HCT116 (cell line): ENCODE measurements around the gene CACNG6. TPM values are rescaled to one million over a fixed set of nuclear protein-coding genes. Genes with fewer than 3 reads are reported as not detected.

Source experiments
- ATAC-seq: fragments of 200-7000 bp; cut with Tn5 transposase; 2 replicates; pipeline ENCODE4 v1.9.1; 2020; ENCODE audit warnings: mild to moderate bottlenecking, moderate library complexity
- BruUV-seq: library from RNA; stranded (reverse); fragments of 400-500 nt; replicated peaks from 2 replicates; lab custom pipeline; 2021; lab: Mats Ljungman, UMichigan
- CTCF ChIA-PET: fragments of 300-600 bp; sonication (Branson Sonifier 250); formaldehyde crosslinking; loops from one replicate; lab custom pipeline; 2021; ENCODE audit warnings: antibody characterized with exemption; lab: Charles Lee
- POLR2A ChIA-PET: fragments of 300-600, 350-600 bp; sonication (Branson Sonifier 250); formaldehyde crosslinking; loops from one replicate; lab custom pipeline; 2021; ENCODE audit warnings: antibody characterized with exemption; lab: Charles Lee
- RAD21 ChIA-PET, 2 experiments: fragments of 300-600 bp; sonication (Branson Sonifier 250); formaldehyde crosslinking; loops; one replicate each; lab custom pipeline; 2023; ENCODE audit warnings: low total read pairs in 2 of 2; ENCODE audit not compliant: uncharacterized antibody in 2 of 2, unreplicated experiment in 2 of 2, low non-redundant PET in 1 of 2; lab: Charles Lee
- DNase-seq: peaks from one replicate; pipeline ENCODE4 v3.0.0-alpha.2; 2010; ENCODE audit warnings: low read depth, low spot score
- H2AFZ ChIP-seq: fragments of 200-600 bp; shearing (Covaris generic), sonication (generic); 2 replicates; pipeline ENCODE4 v1.6.1; 2017; ENCODE audit warnings: low read depth, mixed run types, mixed read lengths, antibody characterized with exemption, low read length; ENCODE audit not compliant: poor library complexity, severe bottlenecking
- H3K27ac ChIP-seq: 2 replicates; pipeline ENCODE4 v1.5.1; 2012; ENCODE audit warnings: low read depth, low read length
- H3K27me3 ChIP-seq: fragments of 200-600 bp; sonication (generic); 2 replicates; pipeline ENCODE4 v1.6.1; 2016; ENCODE audit warnings: mixed run types, low read length, mixed read lengths; ENCODE audit not compliant: insufficient read depth
- H3K36me3 ChIP-seq, 2 experiments: fragments of 200-500 bp in 1 of 2; fragments of 200-600 bp in 1 of 2; sonication (Bioruptor generic) in 1 of 2; sonication (generic) in 1 of 2; 2 replicates each; pipeline versions ENCODE4 v1.5.1 to v1.6.1; 2014 to 2016; ENCODE audit warnings: low read length in 2 of 2, inconsistent platforms in 1 of 2, mixed read lengths in 1 of 2, mixed run types in 1 of 2; ENCODE audit not compliant: insufficient read depth in 2 of 2, control insufficient read depth in 1 of 2
- H3K4me1 ChIP-seq, 2 experiments: fragments of 200-600 bp in 1 of 2; sonication (generic) in 1 of 2; 2 replicates each; pipeline versions ENCODE4 v1.5.1 to v1.6.1; 2012 to 2017; ENCODE audit warnings: low read length in 2 of 2, inconsistent platforms in 1 of 2, mild to moderate bottlenecking in 1 of 2, mixed read lengths in 1 of 2, mixed run types in 1 of 2, moderate library complexity in 1 of 2; ENCODE audit not compliant: insufficient read depth in 2 of 2, control insufficient read depth in 1 of 2
- H3K4me2 ChIP-seq: fragments of 200-600 bp; sonication (generic); 2 replicates; pipeline ENCODE4 v1.6.1; 2017; ENCODE audit warnings: mixed run types, low read length, mixed read lengths
- H3K4me3 ChIP-seq, 2 experiments: fragments of 200-600 bp in 1 of 2; sonication (generic) in 1 of 2; replicated peaks in 1 of 2; 2 replicates each; pipeline ENCODE4 v1.5.1; 2011 to 2016; ENCODE audit warnings: low read length in 2 of 2, control low read depth in 1 of 2, low read depth in 1 of 2, mild to moderate bottlenecking in 1 of 2, mixed read lengths in 1 of 2, mixed run types in 1 of 2
- H3K79me2 ChIP-seq: fragments of 200-600 bp; sonication (generic); 2 replicates; pipeline ENCODE4 v1.6.1; 2017; ENCODE audit warnings: mild to moderate bottlenecking, mixed run types, low read length, moderate library complexity, mixed read lengths; ENCODE audit not compliant: insufficient read depth
- H3K9ac ChIP-seq: fragments of 200-600 bp; sonication (generic); 2 replicates; pipeline ENCODE4 v1.6.1; 2016; ENCODE audit warnings: low read length, mixed read lengths
- H3K9me2 ChIP-seq: fragments of 200-600 bp; sonication (generic), shearing (Covaris generic); 2 replicates; pipeline ENCODE4 v1.6.1; 2017; ENCODE audit warnings: mixed run types, mild to moderate bottlenecking, moderate library complexity; ENCODE audit not compliant: insufficient read depth
- H3K9me3 ChIP-seq, 2 experiments: fragments of 200-500 bp in 1 of 2; fragments of 200-600 bp in 1 of 2; sonication (Bioruptor generic) in 1 of 2; sonication (generic) in 1 of 2; 2 replicates each; pipeline ENCODE4 v1.6.1; 2014 to 2017; ENCODE audit warnings: low read length in 2 of 2, mixed read lengths in 2 of 2, inconsistent platforms in 1 of 2, low read depth in 1 of 2, mild to moderate bottlenecking in 1 of 2, mixed run types in 1 of 2, moderate library complexity in 1 of 2; ENCODE audit not compliant: control insufficient read depth in 1 of 2, insufficient read depth in 1 of 2
- H4K20me1 ChIP-seq: fragments of 200-600 bp; sonication (generic), shearing (Covaris generic); 2 replicates; pipeline ENCODE4 v1.6.1; 2017; ENCODE audit warnings: mixed run types, mild to moderate bottlenecking, moderate library complexity; ENCODE audit not compliant: insufficient read depth
- ATF3 ChIP-seq: IDR thresholded peaks from 2 replicates; pipeline ENCODE4 v1.6.1; 2012
- CBX3 ChIP-seq: IDR thresholded peaks from 2 replicates; pipeline ENCODE4 v1.6.1; 2012; ENCODE audit warnings: low read depth
- EGR1 ChIP-seq: IDR thresholded peaks from 2 replicates; pipeline ENCODE4 v1.6.1; 2012; ENCODE audit warnings: low read depth
- ELF1 ChIP-seq: IDR thresholded peaks from 2 replicates; pipeline ENCODE4 v1.6.1; 2012; ENCODE audit warnings: low read depth, borderline replicate concordance
- EZH2 ChIP-seq: fragments of 200-600 bp; sonication (generic); IDR thresholded peaks from 2 replicates; pipeline ENCODE4 v1.6.1; 2017; ENCODE audit warnings: antibody characterized with exemption, mixed run types
- FOSL1 ChIP-seq: IDR thresholded peaks from 2 replicates; pipeline ENCODE4 v1.6.1; 2012; ENCODE audit warnings: low read depth
- JUND ChIP-seq: IDR thresholded peaks from 2 replicates; pipeline ENCODE4 v1.6.1; 2012
- POLR2AphosphoS5 ChIP-seq: IDR thresholded peaks from 2 replicates; pipeline ENCODE4 v1.6.1; 2011; ENCODE audit warnings: mild to moderate bottlenecking, low read depth, low read length, moderate library complexity
- RAD21 ChIP-seq: IDR thresholded peaks from 2 replicates; pipeline ENCODE4 v1.6.1; 2012; ENCODE audit warnings: low read depth, mild to moderate bottlenecking
- SP1 ChIP-seq: IDR thresholded peaks from 2 replicates; pipeline ENCODE4 v1.6.1; 2012; ENCODE audit warnings: low read depth
- SRF ChIP-seq: IDR thresholded peaks from 2 replicates; pipeline ENCODE4 v1.6.1; 2012; ENCODE audit warnings: low read depth
- YY1 ChIP-seq: IDR thresholded peaks from 2 replicates; pipeline ENCODE4 v1.6.1; 2011; ENCODE audit warnings: low read length, low read depth, moderate library complexity, mild to moderate bottlenecking; ENCODE audit not compliant: insufficient replicate concordance; ENCODE audit errors: extremely low read depth
- ZNF274 ChIP-seq: fragments of 200-500 bp; sonication (Bioruptor generic); IDR thresholded peaks from 2 replicates; pipeline ENCODE4 v1.6.1; 2014; ENCODE audit warnings: mild to moderate bottlenecking, low read depth, low read length, inconsistent platforms
- intact Hi-C: fragments of 100-400 bp; cut with micrococcal nuclease; formaldehyde crosslinking; loops from 2 replicates; pipeline ENCODE4 v1.10.0; 2022
- total RNA-seq: library from RNA; stranded (reverse); gene quantifications from one replicate; pipeline ENCODE4 v1.2.1, GENCODE V29; 2021; ENCODE audit not compliant: unreplicated experiment
- TF ChIP-seq, protein P1 (sequence below): IDR thresholded peaks from 2 replicates; pipeline ENCODE4 v1.6.1; 2011; ENCODE audit warnings: mild to moderate bottlenecking, low read length, moderate library complexity; ENCODE audit not compliant: insufficient replicate concordance; ENCODE audit errors: extremely low read depth
- TF ChIP-seq, protein P2 (sequence below): IDR thresholded peaks from 2 replicates; pipeline ENCODE4 v1.6.1; 2012
- TF ChIP-seq, protein P3 (sequence below), 3 experiments: fragments of 200-600 bp in 1 of 3; sonication (generic) in 1 of 3; IDR thresholded peaks in 2 of 3; conservative IDR thresholded peaks in 1 of 3; 2 replicates each; pipeline ENCODE4 v1.5.1; 2012 to 2017; ENCODE audit warnings: low read depth in 2 of 3, low read length in 2 of 3, antibody characterized with exemption in 1 of 3, borderline replicate concordance in 1 of 3, control low read depth in 1 of 3, mild to moderate bottlenecking in 1 of 3, mixed read lengths in 1 of 3, mixed run types in 1 of 3, moderate library complexity in 1 of 3; ENCODE audit not compliant: insufficient read depth in 1 of 3

CACNG6 gene
- total RNA-seq, 1 experiment from 2014 or later: 0.15 TPM

DNA sequence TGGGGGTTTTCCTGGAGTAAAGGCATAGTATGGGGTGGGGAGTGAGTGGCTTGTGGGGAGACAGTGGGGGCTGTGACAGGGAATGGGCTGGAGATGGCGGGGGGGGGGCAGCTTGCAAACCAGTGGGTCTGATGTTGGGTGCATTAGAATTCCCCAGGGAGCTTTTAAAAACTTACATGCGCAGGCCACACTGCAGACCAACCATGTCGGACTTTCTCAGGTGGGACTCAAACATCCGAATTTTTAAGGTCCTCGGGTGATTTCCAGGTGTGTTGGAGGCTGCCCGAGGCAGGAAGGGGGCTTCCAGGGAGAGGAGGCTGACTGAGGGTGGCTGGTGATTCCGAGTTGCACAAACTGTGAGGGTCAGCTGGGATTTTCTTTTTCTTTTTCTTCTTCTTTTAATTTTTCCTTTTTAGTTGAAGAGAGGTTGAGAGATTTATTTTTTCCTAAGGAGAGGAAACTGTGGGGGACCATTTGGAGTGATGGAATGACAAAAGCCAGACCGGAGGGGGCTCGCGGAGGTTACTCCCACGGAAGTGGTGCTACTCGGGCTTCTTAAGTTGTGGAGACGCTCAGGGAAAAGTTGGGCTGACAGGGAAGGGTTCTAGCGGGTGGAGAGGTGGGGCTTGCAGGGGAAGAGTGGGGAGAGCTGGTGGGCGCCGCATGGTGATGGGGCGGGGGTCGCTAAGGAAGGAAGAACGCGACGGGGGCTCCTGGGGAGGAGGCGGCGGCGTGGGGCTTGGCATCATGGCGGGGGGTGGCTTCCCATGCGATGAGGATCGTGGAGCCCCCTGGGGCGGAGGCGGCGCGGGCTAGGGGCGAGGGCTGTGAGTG, 29.7 kb upstream of the CACNG6 start:
- DNase-seq (no peak), ATAC-seq (no peak)
- TF ChIP-seq EZH2 (no peak), FOSL1 (no peak), CBX3 (no peak), SRF (no peak), JUND (no peak), ATF3 (no peak), EGR1 (no peak), ZNF274 (no peak), ELF1 (no peak), YY1 (no peak), POLR2AphosphoS5 (no peak), RAD21 (no peak), SP1 (no peak)
- TF ChIP-seq, protein P1, sequence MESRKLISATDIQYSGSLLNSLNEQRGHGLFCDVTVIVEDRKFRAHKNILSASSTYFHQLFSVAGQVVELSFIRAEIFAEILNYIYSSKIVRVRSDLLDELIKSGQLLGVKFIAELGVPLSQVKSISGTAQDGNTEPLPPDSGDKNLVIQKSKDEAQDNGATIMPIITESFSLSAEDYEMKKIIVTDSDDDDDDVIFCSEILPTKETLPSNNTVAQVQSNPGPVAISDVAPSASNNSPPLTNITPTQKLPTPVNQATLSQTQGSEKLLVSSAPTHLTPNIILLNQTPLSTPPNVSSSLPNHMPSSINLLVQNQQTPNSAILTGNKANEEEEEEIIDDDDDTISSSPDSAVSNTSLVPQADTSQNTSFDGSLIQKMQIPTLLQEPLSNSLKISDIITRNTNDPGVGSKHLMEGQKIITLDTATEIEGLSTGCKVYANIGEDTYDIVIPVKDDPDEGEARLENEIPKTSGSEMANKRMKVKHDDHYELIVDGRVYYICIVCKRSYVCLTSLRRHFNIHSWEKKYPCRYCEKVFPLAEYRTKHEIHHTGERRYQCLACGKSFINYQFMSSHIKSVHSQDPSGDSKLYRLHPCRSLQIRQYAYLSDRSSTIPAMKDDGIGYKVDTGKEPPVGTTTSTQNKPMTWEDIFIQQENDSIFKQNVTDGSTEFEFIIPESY: no peak
- TF ChIP-seq, protein P2, sequence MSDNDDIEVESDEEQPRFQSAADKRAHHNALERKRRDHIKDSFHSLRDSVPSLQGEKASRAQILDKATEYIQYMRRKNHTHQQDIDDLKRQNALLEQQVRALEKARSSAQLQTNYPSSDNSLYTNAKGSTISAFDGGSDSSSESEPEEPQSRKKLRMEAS: no peak
- TF ChIP-seq, protein P3, sequence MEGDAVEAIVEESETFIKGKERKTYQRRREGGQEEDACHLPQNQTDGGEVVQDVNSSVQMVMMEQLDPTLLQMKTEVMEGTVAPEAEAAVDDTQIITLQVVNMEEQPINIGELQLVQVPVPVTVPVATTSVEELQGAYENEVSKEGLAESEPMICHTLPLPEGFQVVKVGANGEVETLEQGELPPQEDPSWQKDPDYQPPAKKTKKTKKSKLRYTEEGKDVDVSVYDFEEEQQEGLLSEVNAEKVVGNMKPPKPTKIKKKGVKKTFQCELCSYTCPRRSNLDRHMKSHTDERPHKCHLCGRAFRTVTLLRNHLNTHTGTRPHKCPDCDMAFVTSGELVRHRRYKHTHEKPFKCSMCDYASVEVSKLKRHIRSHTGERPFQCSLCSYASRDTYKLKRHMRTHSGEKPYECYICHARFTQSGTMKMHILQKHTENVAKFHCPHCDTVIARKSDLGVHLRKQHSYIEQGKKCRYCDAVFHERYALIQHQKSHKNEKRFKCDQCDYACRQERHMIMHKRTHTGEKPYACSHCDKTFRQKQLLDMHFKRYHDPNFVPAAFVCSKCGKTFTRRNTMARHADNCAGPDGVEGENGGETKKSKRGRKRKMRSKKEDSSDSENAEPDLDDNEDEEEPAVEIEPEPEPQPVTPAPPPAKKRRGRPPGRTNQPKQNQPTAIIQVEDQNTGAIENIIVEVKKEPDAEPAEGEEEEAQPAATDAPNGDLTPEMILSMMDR (IDR thresholded peaks at IDR 0.05 in 2 of 3, conservative IDR thresholded peaks at IDR 0.05 in 1 of 3; ENCODE audit: borderline replicate concordance in 1 of 3, insufficient read depth in 1 of 3, low read depth in 2 of 3, low read length in 2 of 3): no peak
- ChIA-PET RAD21 (no interaction called here), CTCF (no interaction called here), POLR2A (no interaction called here)
- Histone ChIP-seq H3K79me2 (no peaks in the 10 kb centered on the region), H4K20me1 (no peaks in the 10 kb centered on the region), H3K27ac (no peak overlapping the region), H3K9ac (no peak overlapping the region), H2AFZ (no peak overlapping the region), H3K4me1 (no peaks in the 10 kb centered on the region), H3K4me3 (no peak overlapping the region), H3K9me2 (no peaks in the 10 kb centered on the region), H3K36me3 (no peaks in the 10 kb centered on the region), H3K4me2 (no peak overlapping the region), H3K9me3 (no peaks in the 10 kb centered on the region), H3K27me3 (peaks cover 16% of the 10 kb centered on the region)
- no TSS peak for BruUV-seq
- intact Hi-C loops: no loop called here
